Measurements from ENCODE around the gene GRK6.

DNA sequence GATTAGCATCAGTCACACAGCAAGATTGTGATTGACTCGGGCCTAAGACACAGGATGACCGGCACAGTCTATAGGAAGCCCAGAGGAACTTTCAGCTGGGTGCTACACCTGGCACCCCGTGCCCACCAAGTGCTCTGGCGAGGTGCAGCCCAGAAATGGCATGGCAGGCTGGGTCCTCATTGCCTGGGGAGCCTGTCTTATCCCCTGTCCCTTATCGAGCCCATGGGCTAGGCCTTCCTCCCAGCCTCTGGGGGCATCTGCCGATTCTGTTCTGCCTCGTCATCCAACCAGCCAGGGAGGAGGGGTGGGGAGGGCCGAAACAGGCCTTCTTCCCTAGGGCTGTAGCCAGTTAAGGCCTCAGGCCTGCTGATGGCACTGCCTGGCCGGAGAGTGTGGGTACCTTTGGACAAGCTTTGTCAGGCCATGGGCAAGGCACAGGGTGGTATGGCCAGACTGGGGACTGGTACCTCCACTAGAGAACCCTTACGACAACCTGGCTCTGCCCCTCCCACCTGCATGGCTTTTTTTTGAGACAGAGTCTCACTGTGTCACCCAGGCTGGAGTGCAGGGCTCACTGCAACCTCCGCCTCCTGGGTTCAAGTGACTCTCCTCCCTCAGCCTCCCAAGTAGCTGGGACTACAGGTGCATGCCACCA, 1.6 kb downstream of the GRK6 start:
- no peak for TF ChIP-seq POLR2A (IDR thresholded peaks at IDR 0.05)
- TF ChIP-seq, protein P1, sequence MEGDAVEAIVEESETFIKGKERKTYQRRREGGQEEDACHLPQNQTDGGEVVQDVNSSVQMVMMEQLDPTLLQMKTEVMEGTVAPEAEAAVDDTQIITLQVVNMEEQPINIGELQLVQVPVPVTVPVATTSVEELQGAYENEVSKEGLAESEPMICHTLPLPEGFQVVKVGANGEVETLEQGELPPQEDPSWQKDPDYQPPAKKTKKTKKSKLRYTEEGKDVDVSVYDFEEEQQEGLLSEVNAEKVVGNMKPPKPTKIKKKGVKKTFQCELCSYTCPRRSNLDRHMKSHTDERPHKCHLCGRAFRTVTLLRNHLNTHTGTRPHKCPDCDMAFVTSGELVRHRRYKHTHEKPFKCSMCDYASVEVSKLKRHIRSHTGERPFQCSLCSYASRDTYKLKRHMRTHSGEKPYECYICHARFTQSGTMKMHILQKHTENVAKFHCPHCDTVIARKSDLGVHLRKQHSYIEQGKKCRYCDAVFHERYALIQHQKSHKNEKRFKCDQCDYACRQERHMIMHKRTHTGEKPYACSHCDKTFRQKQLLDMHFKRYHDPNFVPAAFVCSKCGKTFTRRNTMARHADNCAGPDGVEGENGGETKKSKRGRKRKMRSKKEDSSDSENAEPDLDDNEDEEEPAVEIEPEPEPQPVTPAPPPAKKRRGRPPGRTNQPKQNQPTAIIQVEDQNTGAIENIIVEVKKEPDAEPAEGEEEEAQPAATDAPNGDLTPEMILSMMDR (IDR thresholded peaks at IDR 0.05): no peak

Measured in heart left ventricle (tissue), 13 donors.